Measurements from ENCODE around the gene TSKS. TPM values are rescaled to one million over a fixed set of nuclear protein-coding genes. Genes with fewer than 3 reads are reported as not detected.
"Not testable (repeated sequence)": the region's sequence is repeated elsewhere in the genome, so short reads cannot be mapped to it uniquely, and the experiment has no call there.

Gene TSKS
- total RNA-seq, 4 donors from 2014 or later, result 0.22 to 0.81 TPM; not detected in 2

GRCh38 chr19:49738268-49738667 lies 24.8 kb downstream of the TSKS start:
- no peak overlapping the region for H3K27ac ChIP-seq
- TF ChIP-seq POLR2A (IDR thresholded peaks at IDR 0.05) (no peak), CTCF (IDR thresholded peaks at IDR 0.05) (no peak)
- no peak overlapping the region for H3K4me3 ChIP-seq (replicated peaks in 1 of 3)
- no peaks in the 10 kb centered on the region for H3K4me1 ChIP-seq
- H3K27me3 ChIP-seq, result no peaks in the 10 kb centered on the region
- H3K9me3 ChIP-seq, result no peaks in the 10 kb centered on the region
- intact Hi-C loops (cut with DNase I), result no loop called here
- 77 to 85% methylated on average over 4 of the region's 4 CpGs for WGBS, 2 donors
- DNase-seq, result no peak
- no peaks in the 10 kb centered on the region for H3K36me3 ChIP-seq

GRCh38 chr19:49730166-49730565 lies 32.9 kb downstream of the TSKS start:
- Histone ChIP-seq H3K4me1 (no peaks in the 10 kb centered on the region), H3K27me3 (no peaks in the 10 kb centered on the region), H3K36me3 (no peaks in the 10 kb centered on the region), H3K4me3 (replicated peaks in 1 of 3) (no peak overlapping the region), H3K27ac (no peak overlapping the region), H3K9me3 (no peaks in the 10 kb centered on the region)
- DNase-seq, result no peak
- WGBS, 2 donors, result 87 to 93% methylated on average over 5 of the region's 5 CpGs
- TF ChIP-seq POLR2A (IDR thresholded peaks at IDR 0.05) (no peak), CTCF (IDR thresholded peaks at IDR 0.05) (no peak)
- intact Hi-C loops (cut with DNase I), result no loop called here

GRCh38 chr19:49727217-49728030 lies 35.7 kb downstream of the TSKS start:
- Histone ChIP-seq H3K27me3 (no peaks in the 10 kb centered on the region), H3K36me3 (no peaks in the 10 kb centered on the region), H3K27ac (no peak overlapping the region), H3K9me3 (no peaks in the 10 kb centered on the region), H3K4me1 (no peaks in the 10 kb centered on the region), H3K4me3 (replicated peaks in 1 of 3) (no peak overlapping the region)
- peak in 1 of 2 donors; percentile 8 for DNase-seq
- 62 to 69% methylated on average over 23 of the region's 23 CpGs for WGBS, 2 donors
- intact Hi-C loops (cut with DNase I), result no loop called here
- TF ChIP-seq POLR2A (IDR thresholded peaks at IDR 0.05) (no peak), CTCF (IDR thresholded peaks at IDR 0.05) (no peak)

- H3K27ac ChIP-seq; H3K9me3 ChIP-seq; H3K4me1 ChIP-seq; H3K4me3 ChIP-seq (replicated peaks in 1 of 3); H3K36me3 ChIP-seq; H3K27me3 ChIP-seq; intact Hi-C loops (cut with DNase I); DNase-seq: not testable (repeated sequence)
- 74 to 83% methylated on average over 19 to 22 of the region's 22 CpGs for WGBS, 2 donors
Observed at GRCh38 chr19:49719420-49719819, 43.7 kb downstream of the TSKS start.

GRCh38 chr19:49718991-49719390 lies 44.1 kb downstream of the TSKS start:
- no peak overlapping the region for H3K27ac ChIP-seq
- peaks cover 3 to 6% of the 10 kb centered on the region in 2 donors for H3K4me1 ChIP-seq
- whole genome bisulfite sequencing, 2 donors, result 81 to 82% methylated on average over 6 of the region's 6 CpGs
- H3K36me3 ChIP-seq, result no peaks in the 10 kb centered on the region
- no peak for TF ChIP-seq CTCF (IDR thresholded peaks at IDR 0.05)
- TF ChIP-seq POLR2A (IDR thresholded peaks at IDR 0.05), result no peak
- H3K4me3 ChIP-seq (replicated peaks in 1 of 3), result no peak overlapping the region
- no peaks in the 10 kb centered on the region for H3K27me3 ChIP-seq
- intact Hi-C loops (cut with DNase I), result no loop called here
- no peaks in the 10 kb centered on the region for H3K9me3 ChIP-seq
- no peak for DNase-seq

Data from thyroid gland (tissue), 4 donors.